Activated B cell treated with CpG ODN at 0.5 μM for 24 hours (primary cell): Measurements from ENCODE around the gene MBTPS1. TPM values are rescaled to one million over a fixed set of nuclear protein-coding genes. Genes with fewer than 3 reads are reported as not detected.

Experiments
- ATAC-seq: fragments of 200-7000 bp; cut with Tn5 transposase; one replicate; pipeline ENCODE4 v1.10.0; 2021; ENCODE audit warnings: low read depth, mild to moderate bottlenecking, moderate library complexity
- CTCF ChIA-PET: fragments of 350-600 bp; sonication (Branson Sonifier 250); formaldehyde crosslinking; loops from one replicate; lab custom pipeline; 2021; ENCODE audit warnings: antibody characterized with exemption; lab: Charles Lee
- POLR2A ChIA-PET: fragments of 350-600 bp; sonication (Branson Sonifier 250); formaldehyde crosslinking; loops from one replicate; lab custom pipeline; 2021; ENCODE audit warnings: antibody characterized with exemption; lab: Charles Lee
- DNase-seq: peaks from one replicate; pipeline ENCODE4 v3.0.0; 2022
- H3K27ac Mint-ChIP-seq: one replicate; pipeline ENCODE4 v1.8.0; 2020; ENCODE audit warnings: mixed read lengths
- H3K27me3 Mint-ChIP-seq: one replicate; pipeline ENCODE4 v1.8.0; 2021; ENCODE audit warnings: mixed read lengths
- H3K36me3 Mint-ChIP-seq: one replicate; pipeline ENCODE4 v1.8.0; 2021; ENCODE audit warnings: low read depth, mixed read lengths
- H3K4me1 Mint-ChIP-seq: one replicate; pipeline ENCODE4 v1.8.0; 2021; ENCODE audit warnings: mixed read lengths
- H3K4me3 Mint-ChIP-seq: one replicate; pipeline ENCODE4 v1.8.0; 2020; ENCODE audit warnings: mild to moderate bottlenecking, mixed read lengths
- H3K9me3 Mint-ChIP-seq: one replicate; pipeline ENCODE4 v1.8.0; 2020; ENCODE audit warnings: mixed read lengths
- intact Hi-C: fragments of 100-400 bp; cut with micrococcal nuclease; formaldehyde crosslinking; loops from one replicate; pipeline ENCODE4 v1.15.1; 2024
- total RNA-seq: library from RNA; stranded (reverse); gene quantifications from 2 replicates; pipeline ENCODE4 v1.2.3, GENCODE V29; 2022
- TF ChIP-seq, protein P1 (sequence below): fragments of 200-600 bp; IDR thresholded peaks from one replicate; pipeline ENCODE4 v1.8.0; 2022; ENCODE audit warnings: antibody characterized with exemption, mild to moderate bottlenecking

Gene MBTPS1
- total RNA-seq, 1 donor from 2014 or later: 79.2 TPM

- CTCF ChIA-PET: no interaction called here
- POLR2A ChIA-PET: no interaction called here
- Mint-ChIP-seq H3K27ac (no peak overlapping the region), H3K4me1 (no peaks in the 10 kb centered on the region), H3K9me3 (peaks cover 17% of the 10 kb centered on the region), H3K4me3 (no peak overlapping the region), H3K36me3 (no peaks in the 10 kb centered on the region), H3K27me3 (peaks cover 2% of the 10 kb centered on the region)
- intact Hi-C loops: no loop called here
- TF ChIP-seq, protein P1, sequence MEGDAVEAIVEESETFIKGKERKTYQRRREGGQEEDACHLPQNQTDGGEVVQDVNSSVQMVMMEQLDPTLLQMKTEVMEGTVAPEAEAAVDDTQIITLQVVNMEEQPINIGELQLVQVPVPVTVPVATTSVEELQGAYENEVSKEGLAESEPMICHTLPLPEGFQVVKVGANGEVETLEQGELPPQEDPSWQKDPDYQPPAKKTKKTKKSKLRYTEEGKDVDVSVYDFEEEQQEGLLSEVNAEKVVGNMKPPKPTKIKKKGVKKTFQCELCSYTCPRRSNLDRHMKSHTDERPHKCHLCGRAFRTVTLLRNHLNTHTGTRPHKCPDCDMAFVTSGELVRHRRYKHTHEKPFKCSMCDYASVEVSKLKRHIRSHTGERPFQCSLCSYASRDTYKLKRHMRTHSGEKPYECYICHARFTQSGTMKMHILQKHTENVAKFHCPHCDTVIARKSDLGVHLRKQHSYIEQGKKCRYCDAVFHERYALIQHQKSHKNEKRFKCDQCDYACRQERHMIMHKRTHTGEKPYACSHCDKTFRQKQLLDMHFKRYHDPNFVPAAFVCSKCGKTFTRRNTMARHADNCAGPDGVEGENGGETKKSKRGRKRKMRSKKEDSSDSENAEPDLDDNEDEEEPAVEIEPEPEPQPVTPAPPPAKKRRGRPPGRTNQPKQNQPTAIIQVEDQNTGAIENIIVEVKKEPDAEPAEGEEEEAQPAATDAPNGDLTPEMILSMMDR: no peak
- no peak for ATAC-seq
- DNase-seq: no peak
These were observed 95.3 kb downstream of the MBTPS1 start for GRCh38 chr16:84021488-84021887.

DNA sequence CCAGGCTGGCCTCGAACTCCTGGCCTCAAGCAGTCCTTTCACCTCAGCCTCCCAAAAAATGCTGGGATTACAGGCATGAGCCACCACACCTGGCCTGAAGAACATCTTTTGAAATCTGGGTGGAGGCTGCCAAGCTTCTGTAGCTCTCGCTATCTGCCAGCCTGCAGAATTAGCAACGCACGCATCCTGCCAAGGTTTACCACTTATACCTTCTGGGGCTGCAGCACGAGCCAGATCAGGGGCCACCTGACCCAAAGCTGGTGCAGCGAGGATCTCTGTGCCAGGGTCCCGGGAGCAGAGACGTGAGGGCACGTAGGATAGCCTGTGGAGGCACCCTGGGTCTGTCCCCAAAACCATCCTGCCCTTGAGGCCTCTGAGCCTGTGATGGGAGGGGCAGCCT lies 96.4 kb downstream of the MBTPS1 start:
- intact Hi-C loops: no loop called here
- peaks cover 17% of the 10 kb centered on the region for H3K9me3 Mint-ChIP-seq
- H3K4me1 Mint-ChIP-seq: no peaks in the 10 kb centered on the region
- H3K27me3 Mint-ChIP-seq: no peaks in the 10 kb centered on the region
- no peaks in the 10 kb centered on the region for H3K36me3 Mint-ChIP-seq
- ChIA-PET POLR2A (no interaction called here), CTCF (no interaction called here)
- ATAC-seq (no peak), DNase-seq (no peak)
- no peak overlapping the region for H3K4me3 Mint-ChIP-seq
- TF ChIP-seq, protein P1: no peak
- no peak overlapping the region for H3K27ac Mint-ChIP-seq

- CTCF ChIA-PET: no interaction called here
- no peak overlapping the region for H3K27ac Mint-ChIP-seq
These were observed 98.0 kb downstream of the MBTPS1 start for GRCh38 chr16:84018710-84019109.

GRCh38 chr16:84016477-84016876 lies 100.3 kb downstream of the MBTPS1 start:
- no peak overlapping the region for H3K4me3 Mint-ChIP-seq
- intact Hi-C loops: no loop called here
- DNase-seq (no peak), ATAC-seq (no peak)
- H3K27me3 Mint-ChIP-seq: no peaks in the 10 kb centered on the region
- CTCF ChIA-PET: no interaction called here
- H3K36me3 Mint-ChIP-seq: no peaks in the 10 kb centered on the region
- peaks cover 8% of the 10 kb centered on the region for H3K4me1 Mint-ChIP-seq
- TF ChIP-seq, protein P1: no peak
- no peak overlapping the region for H3K27ac Mint-ChIP-seq
- POLR2A ChIA-PET: no interaction called here
- H3K9me3 Mint-ChIP-seq: peaks cover 10% of the 10 kb centered on the region

More at GRCh38 chr16:84018710-84019109, 98.0 kb downstream of the MBTPS1 start:
- POLR2A ChIA-PET: no interaction called here
- Mint-ChIP-seq H3K4me1 (peaks cover 8% of the 10 kb centered on the region), H3K9me3 (peaks cover 17% of the 10 kb centered on the region), H3K36me3 (no peaks in the 10 kb centered on the region), H3K4me3 (no peak overlapping the region), H3K27me3 (no peaks in the 10 kb centered on the region)
- DNase-seq: no peak
- TF ChIP-seq, protein P1: no peak
- intact Hi-C loops: no loop called here
- ATAC-seq: no peak

DNA sequence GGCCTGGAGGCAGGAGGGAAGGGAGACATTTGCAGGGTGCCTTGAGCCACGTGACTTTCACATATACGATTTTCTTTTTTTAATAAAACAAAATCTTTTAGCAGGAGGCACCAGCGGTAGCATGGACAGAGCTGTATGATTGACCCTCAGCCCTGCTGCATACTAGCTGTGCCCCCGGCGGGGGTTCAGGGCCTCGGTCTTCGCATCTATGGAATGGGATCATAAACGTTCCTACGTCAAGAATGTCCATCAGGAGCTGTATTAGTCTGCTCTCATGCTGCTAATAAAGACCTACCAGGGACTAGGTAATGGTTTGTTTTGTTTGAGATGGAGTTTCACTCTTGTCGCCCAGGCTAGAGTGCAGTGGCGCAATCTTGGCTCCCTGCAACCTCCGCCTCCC lies 101.3 kb downstream of the MBTPS1 start:
- CTCF ChIA-PET: no interaction called here
- ATAC-seq (no peak), DNase-seq (no peak)
- TF ChIP-seq, protein P1: no peak
- POLR2A ChIA-PET: no interaction called here
- Mint-ChIP-seq H3K4me3 (no peak overlapping the region), H3K36me3 (no peaks in the 10 kb centered on the region), H3K4me1 (peaks cover 8% of the 10 kb centered on the region), H3K27ac (no peak overlapping the region), H3K27me3 (no peaks in the 10 kb centered on the region), H3K9me3 (peaks cover 4% of the 10 kb centered on the region)
- intact Hi-C loops: no loop called here
